Measurements from ENCODE around the gene NEK2.

- no peak for TF ChIP-seq EZH2 (IDR thresholded peaks at IDR 0.05)
- TF ChIP-seq POLR2AphosphoS5 (IDR thresholded peaks at IDR 0.05; ENCODE audit: borderline replicate concordance, low read depth, low read length), result no peak
These were observed 32.6 kb downstream of the NEK2 start for GRCh38 chr1:211642870-211643269.

Measured in SK-N-MC (cell line).